GM12878 (cell line): ENCODE measurements around the gene ST7. TPM values are rescaled to one million over a fixed set of nuclear protein-coding genes. Genes with fewer than 3 reads are reported as not detected.

Source experiments
- ATF3 ChIP-seq: IDR thresholded peaks from 2 replicates; pipeline ENCODE4 v1.6.1; 2011; ENCODE audit warnings: low read depth, mild to moderate bottlenecking, low read length, moderate library complexity, borderline replicate concordance; ENCODE audit errors: extremely low read depth
- BMI1 ChIP-seq: fragments of 450-650 bp; IDR thresholded peaks from 2 replicates; pipeline ENCODE4 v1.6.1; 2016; ENCODE audit warnings: mild to moderate bottlenecking, moderate library complexity, borderline replicate concordance
- CBX5 ChIP-seq: sonication (generic); IDR thresholded peaks from 2 replicates; pipeline ENCODE4 v1.6.1; 2016; ENCODE audit warnings: low read depth, moderate library complexity, mild to moderate bottlenecking, inconsistent platforms
- CHD1 ChIP-seq: IDR thresholded peaks from 2 replicates; pipeline ENCODE4 v1.6.1; 2012; ENCODE audit warnings: low read depth, low read length, improper control_type of control experiment
- E2F4 ChIP-seq: IDR thresholded peaks from 2 replicates; pipeline ENCODE4 v1.6.1; 2012; ENCODE audit warnings: low read depth, low read length, improper control_type of control experiment
- EGR1 ChIP-seq, 2 experiments: IDR thresholded peaks; 1 replicate in 1 of 2; 2 replicates in 1 of 2; pipeline ENCODE4 v1.6.1; 2011 to 2012; ENCODE audit warnings: low read depth in 2 of 2, low read length in 2 of 2, borderline replicate concordance in 1 of 2, mild to moderate bottlenecking in 1 of 2, moderate library complexity in 1 of 2
- EP300 ChIP-seq, 2 experiments: fragments of 150-350 bp in 1 of 2; IDR thresholded peaks; 2 replicates each; pipeline ENCODE4 v1.6.1; 2011 to 2012; ENCODE audit warnings: low read depth in 2 of 2, low read length in 2 of 2, borderline replicate concordance in 1 of 2, improper control_type of control experiment in 1 of 2, inconsistent platforms in 1 of 2; ENCODE audit not compliant: control insufficient read depth in 1 of 2
- GABPA ChIP-seq: IDR thresholded peaks from 2 replicates; pipeline ENCODE4 v1.6.1; 2014; ENCODE audit warnings: antibody characterized with exemption, low read depth, mild to moderate bottlenecking, inconsistent platforms
- HDAC2 ChIP-seq: fragments of 200-600 bp; sonication (generic); IDR thresholded peaks from 2 replicates; pipeline ENCODE4 v1.6.1; 2017
- HDGF ChIP-seq: fragments of 450-650 bp; IDR thresholded peaks from 2 replicates; pipeline ENCODE4 v1.6.1; 2016; ENCODE audit warnings: antibody characterized with exemption
- IRF3 ChIP-seq: fragments of 450-650 bp; IDR thresholded peaks from 2 replicates; pipeline ENCODE4 v1.6.1; 2014; ENCODE audit warnings: mild to moderate bottlenecking
- IRF4 ChIP-seq: IDR thresholded peaks from 2 replicates; pipeline ENCODE4 v1.6.1; 2011; ENCODE audit warnings: low read depth, low read length
- LARP7 ChIP-seq: fragments of 450-650 bp; IDR thresholded peaks from 2 replicates; pipeline ENCODE4 v1.6.1; 2017; ENCODE audit warnings: mild to moderate bottlenecking
- MAX ChIP-seq: IDR thresholded peaks from 2 replicates; pipeline ENCODE4 v1.6.1; 2012; ENCODE audit warnings: low read depth, low read length, improper control_type of control experiment
- MXI1 ChIP-seq: fragments of 150-350 bp; IDR thresholded peaks from 2 replicates; pipeline ENCODE4 v1.6.1; 2011; ENCODE audit warnings: low read depth, mild to moderate bottlenecking, inconsistent platforms, low read length, improper control_type of control experiment
- MYB ChIP-seq: fragments of 150-350 bp; IDR thresholded peaks from 2 replicates; pipeline ENCODE4 v1.6.1; 2014; ENCODE audit warnings: mild to moderate bottlenecking, low read depth, low read length, borderline replicate concordance
- POLR2AphosphoS2 ChIP-seq: IDR thresholded peaks from 2 replicates; pipeline ENCODE4 v1.6.1; 2011; ENCODE audit warnings: low read depth, mild to moderate bottlenecking, low read length, improper control_type of control experiment, moderate library complexity
- RAD21 ChIP-seq: IDR thresholded peaks from 2 replicates; pipeline ENCODE4 v1.6.1; 2011; ENCODE audit warnings: mild to moderate bottlenecking, low read depth, low read length, moderate library complexity; ENCODE audit not compliant: insufficient read depth
- RBBP5 ChIP-seq: fragments of 200-600 bp; sonication (generic); conservative IDR thresholded peaks from 2 replicates; pipeline ENCODE4 v1.6.1; 2016
- RELA ChIP-seq: fragments of 450-650 bp; IDR thresholded peaks from 2 replicates; pipeline ENCODE4 v1.8.0; 2014; ENCODE audit warnings: borderline replicate concordance; ENCODE audit not compliant: partially characterized antibody
- SIN3A ChIP-seq: IDR thresholded peaks from 2 replicates; pipeline ENCODE4 v1.6.1; 2012; ENCODE audit warnings: low read depth, low read length, improper control_type of control experiment
- SKIL ChIP-seq: fragments of 450-650 bp; IDR thresholded peaks from 2 replicates; pipeline ENCODE4 v1.6.1; 2017; ENCODE audit warnings: mild to moderate bottlenecking, low read depth, inconsistent platforms; ENCODE audit not compliant: poor library complexity, severe bottlenecking
- SRF ChIP-seq, 2 experiments: IDR thresholded peaks; 2 replicates each; pipeline ENCODE4 v1.6.1; 2011; ENCODE audit warnings: low read depth in 2 of 2, low read length in 2 of 2, mild to moderate bottlenecking in 1 of 2, moderate library complexity in 1 of 2
- TCF12 ChIP-seq: IDR thresholded peaks from 2 replicates; pipeline ENCODE4 v1.6.1; 2011; ENCODE audit warnings: low read depth, mild to moderate bottlenecking, low read length
- YBX1 ChIP-seq: fragments of 450-650 bp; IDR thresholded peaks from 2 replicates; pipeline ENCODE4 v1.6.1; 2016; ENCODE audit warnings: antibody characterized with exemption
- polyA plus RNA-seq, 11 experiments: library from polyadenylated mRNA; depleted of rRNA in 4 of 11; unstranded in 6 of 11; stranded (reverse) in 5 of 11; fragments of >200 nt; fragmentation: Nextera tagmentation in 4 of 11; fragmentation: Illumina TruSeq in 1 of 11; extraction: Ambion mirVana in 4 of 11; extraction: Trizol in 1 of 11; gene quantifications; 1 replicate in 1 of 11; 2 replicates in 10 of 11; pipeline versions ENCODE4 v1.2.1 to v1.2.3, GENCODE V29; 2011 to 2016; ENCODE audit warnings: inconsistent platforms in 2 of 11, missing spikeins in 2 of 11, low read depth in 1 of 11
- total RNA-seq, 4 experiments: library from RNA; depleted of rRNA in 3 of 4; stranded (reverse); fragments of >200 nt in 3 of 4; fragmentation: Illumina TruSeq in 1 of 4; extraction: Trizol in 1 of 4; gene quantifications; 2 replicates each; pipeline versions ENCODE4 v1.2.1 to v1.2.3, GENCODE V29; 2013 to 2021

ST7 gene
- total and polyA plus RNA-seq, 10 of the 15 experiments (the other 5 are each of a cell fraction or from before 2014, with no cell fraction given): 27.7 to 76.4 (median 53.6) TPM

GRCh38 chr7:117010375-117011133 is 57.3 kb downstream of the ST7 start (continued):
- TF ChIP-seq E2F4 (no peak), CHD1 (no peak), HDAC2 (no peak), ATF3 (no peak), POLR2AphosphoS2 (no peak), EP300 (IDR thresholded peaks at IDR 0.05; ENCODE audit: borderline replicate concordance in 1 of 2, control insufficient read depth in 1 of 2, low read depth in 2 of 2, low read length in 2 of 2) (peak; percentile 75 to 78), MYB (no peak), BMI1 (peak; percentile 52; the same call in 1 of the 2 replicates), MXI1 (peak; percentile 21; the same call in 1 of the 2 replicates), IRF3 (no peak), SIN3A (no peak), HDGF (no peak; the same call in 1 of the 2 replicates), SRF (IDR thresholded peaks at IDR 0.05; ENCODE audit: low read depth in 2 of 2, low read length in 2 of 2) (no peak), RAD21 (peak; percentile 17; the same call in 1 of the 2 replicates), TCF12 (no peak), YBX1 (no peak), RELA (peak; percentile 21), CBX5 (no peak), MAX (no peak), IRF4 (peak; percentile 86; the same call in 1 of the 2 replicates), EGR1 (IDR thresholded peaks at IDR 0.05; ENCODE audit: borderline replicate concordance in 1 of 2, low read depth in 2 of 2, low read length in 2 of 2) (peak in 1 of 2 experiments; percentile 67; a peak in 1 of 3 replicates), SKIL (peak; percentile 75), LARP7 (no peak; the same call in 1 of the 2 replicates), RBBP5 (no peak), GABPA (peak; percentile 43; the same call in 1 of the 2 replicates)
